GM18505 (cell line): Measurements from ENCODE around the gene GBP1.

Experiments
- ATAC-seq: cut with Tn5 transposase; IDR thresholded peaks from one replicate; pipeline ENCODE4 v1.9.1; 2021; ENCODE audit not compliant: unreplicated experiment
- POLR2A ChIP-seq: IDR thresholded peaks from 4 replicates; pipeline ENCODE4 v1.6.1; 2011; ENCODE audit warnings: borderline replicate concordance; ENCODE audit not compliant: insufficient read depth, insufficient read length; ENCODE audit errors: extremely low read depth

GBP1 gene, protein sequence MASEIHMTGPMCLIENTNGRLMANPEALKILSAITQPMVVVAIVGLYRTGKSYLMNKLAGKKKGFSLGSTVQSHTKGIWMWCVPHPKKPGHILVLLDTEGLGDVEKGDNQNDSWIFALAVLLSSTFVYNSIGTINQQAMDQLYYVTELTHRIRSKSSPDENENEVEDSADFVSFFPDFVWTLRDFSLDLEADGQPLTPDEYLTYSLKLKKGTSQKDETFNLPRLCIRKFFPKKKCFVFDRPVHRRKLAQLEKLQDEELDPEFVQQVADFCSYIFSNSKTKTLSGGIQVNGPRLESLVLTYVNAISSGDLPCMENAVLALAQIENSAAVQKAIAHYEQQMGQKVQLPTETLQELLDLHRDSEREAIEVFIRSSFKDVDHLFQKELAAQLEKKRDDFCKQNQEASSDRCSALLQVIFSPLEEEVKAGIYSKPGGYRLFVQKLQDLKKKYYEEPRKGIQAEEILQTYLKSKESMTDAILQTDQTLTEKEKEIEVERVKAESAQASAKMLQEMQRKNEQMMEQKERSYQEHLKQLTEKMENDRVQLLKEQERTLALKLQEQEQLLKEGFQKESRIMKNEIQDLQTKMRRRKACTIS

DNA sequence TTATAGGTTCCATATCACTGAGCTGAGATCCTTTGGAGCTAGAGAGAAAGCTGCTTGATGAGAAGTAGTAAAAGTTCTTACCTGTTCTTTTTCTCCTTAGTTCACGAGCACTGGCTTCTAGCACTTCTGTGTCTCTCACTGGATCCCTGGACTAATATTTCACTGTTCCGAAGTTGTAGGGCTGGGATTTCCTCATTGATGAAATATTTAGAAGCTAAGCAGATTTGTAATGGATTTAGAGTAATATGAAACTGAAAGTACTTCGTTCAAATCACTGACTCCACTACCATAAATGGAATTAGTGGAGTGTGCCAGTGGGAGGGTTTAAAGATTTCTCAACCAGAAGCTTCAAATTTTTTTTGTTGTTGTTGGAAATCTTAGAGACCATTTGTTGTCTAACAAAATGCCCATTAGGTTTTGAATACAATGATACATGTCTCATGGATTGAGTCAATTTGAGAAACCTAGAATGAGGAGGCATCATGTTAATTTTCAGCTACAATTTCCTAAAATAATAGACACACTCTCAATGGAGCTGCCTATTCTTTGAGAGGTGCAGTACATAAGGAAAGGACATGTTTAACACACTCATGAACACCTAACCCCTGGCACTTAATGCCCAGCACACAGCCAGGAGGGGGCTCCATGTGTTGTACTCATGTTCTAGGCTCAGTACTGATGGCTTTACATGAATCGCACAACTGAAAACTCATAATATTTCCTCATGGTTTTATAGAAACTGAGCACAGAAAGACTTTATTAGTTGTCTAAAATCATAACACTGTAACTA is at the start of gene GBP1:
Gene GBP1, minus strand, starts transcription at position 130 of the 790 bp plus-strand sequence. CDS start 1,974 bp downstream, outside the sequence.
- TF ChIP-seq POLR2A, result no peak
- ATAC-seq, result peak; percentile 76

DNA sequence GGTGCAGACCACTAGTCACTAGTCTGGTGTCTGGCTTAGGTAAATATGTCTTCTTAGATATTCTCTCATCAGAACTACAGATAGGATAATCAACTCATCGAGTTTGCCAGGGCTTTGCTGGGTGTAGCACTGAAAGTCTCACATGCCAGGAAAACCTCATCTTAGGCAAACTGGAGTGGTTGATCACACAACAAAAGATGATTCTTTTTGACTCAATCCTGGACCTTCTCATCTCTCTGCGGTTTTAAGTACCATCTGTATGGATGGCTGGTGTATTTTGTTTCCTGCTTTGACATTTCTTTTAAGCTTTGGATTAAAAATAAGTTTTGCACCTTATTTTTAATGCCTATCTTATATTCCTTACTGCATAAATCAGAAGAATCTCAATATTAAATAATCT is 49.7 kb upstream of the GBP1 start:
- no peak for ATAC-seq
- no peak for TF ChIP-seq POLR2A

DNA sequence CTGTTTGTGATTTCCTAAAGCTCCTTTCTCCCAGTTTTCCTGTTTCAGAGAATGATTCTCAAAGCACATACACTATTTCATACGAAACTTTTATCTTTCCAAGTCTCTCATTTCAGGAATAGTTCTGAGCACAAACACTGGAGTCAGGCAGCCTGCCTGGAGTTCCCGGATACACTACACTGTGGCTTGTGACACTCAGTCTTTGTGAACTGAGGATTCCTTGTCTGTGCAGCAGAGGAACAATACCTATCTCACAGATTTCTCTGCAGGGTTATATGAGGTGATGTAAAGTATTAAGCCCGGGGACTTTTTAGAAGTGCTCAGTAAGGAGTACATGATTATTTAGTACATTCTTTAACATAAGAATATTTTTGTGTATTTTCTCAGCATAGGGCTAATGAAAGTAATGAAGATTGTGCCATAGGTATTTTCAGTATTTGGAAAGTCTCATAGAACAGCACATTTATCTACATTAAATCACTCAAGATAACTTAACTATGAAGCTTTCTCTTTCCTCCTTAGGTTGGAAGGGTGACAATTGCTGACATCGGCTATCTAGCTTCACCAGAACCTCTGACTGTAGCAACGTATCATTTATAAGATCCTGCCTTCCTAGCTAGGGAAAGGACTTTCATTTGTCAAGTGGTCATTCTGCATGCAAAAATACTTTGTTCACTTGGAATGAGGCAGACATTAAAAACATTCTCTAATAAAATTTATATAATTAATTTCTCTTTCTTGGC is 48.0 kb upstream of the GBP1 start:
- no peak for ATAC-seq
- no peak for TF ChIP-seq POLR2A

DNA sequence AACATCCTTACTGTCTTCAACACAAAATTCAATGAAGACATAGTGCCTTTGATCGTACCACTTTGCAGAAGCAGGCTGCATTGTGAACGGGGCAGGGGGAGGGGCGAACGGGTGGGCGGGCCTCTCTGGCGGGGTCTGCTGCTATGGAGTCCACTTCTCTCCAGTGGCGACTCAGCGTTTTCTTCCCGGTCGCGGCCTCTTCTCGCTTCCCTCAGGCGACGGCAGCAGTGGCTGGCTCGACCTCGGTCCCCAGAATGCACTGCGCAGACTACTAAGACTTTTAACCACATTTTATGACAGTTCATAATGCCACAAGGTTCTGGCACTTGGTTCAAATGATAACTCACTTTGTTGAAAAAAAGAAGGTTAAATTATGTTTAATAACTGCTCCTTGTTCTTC is 39.7 kb upstream of the GBP1 start:
- no peak for TF ChIP-seq POLR2A
- ATAC-seq, result no peak

DNA sequence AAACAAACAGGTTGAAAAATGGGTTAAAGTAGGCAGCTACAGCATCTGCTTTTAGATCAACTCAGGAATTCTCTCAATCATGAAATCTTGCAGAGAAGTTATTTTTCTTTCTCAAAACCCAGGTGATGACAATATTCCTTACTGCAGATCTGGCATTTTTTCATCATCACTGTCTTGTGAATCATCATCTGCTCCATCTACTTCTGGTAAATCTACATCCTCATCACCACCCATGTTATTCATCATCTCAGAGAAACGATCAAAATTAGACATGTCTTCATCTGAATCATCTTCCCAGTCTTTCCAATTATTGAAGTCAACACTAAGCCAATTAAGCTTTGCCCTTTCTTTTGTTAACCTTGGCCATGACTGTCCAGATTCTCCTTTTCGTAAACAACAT is 39.1 kb upstream of the GBP1 start:
- ATAC-seq, result no peak
- TF ChIP-seq POLR2A, result no peak

DNA sequence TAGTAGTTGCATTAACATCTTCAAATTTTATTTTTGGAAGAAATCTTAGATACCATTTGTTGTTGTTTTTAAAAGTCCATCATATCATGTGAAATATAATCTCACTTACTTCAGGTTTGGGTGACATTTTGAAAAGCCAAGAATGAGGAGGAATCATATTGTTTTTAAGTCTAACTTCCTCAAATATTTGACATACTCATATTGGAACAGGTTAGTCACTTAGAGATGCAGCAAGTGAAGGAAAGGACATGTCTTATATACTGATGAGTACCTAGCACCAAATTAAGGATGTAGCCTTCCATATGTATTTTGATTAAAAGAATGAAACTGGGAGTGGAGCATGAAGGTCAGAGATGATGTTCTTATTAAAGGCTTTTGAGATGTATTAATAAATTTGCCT is 37.0 kb upstream of the GBP1 start:
- ATAC-seq, result no peak
- TF ChIP-seq POLR2A, result no peak

DNA sequence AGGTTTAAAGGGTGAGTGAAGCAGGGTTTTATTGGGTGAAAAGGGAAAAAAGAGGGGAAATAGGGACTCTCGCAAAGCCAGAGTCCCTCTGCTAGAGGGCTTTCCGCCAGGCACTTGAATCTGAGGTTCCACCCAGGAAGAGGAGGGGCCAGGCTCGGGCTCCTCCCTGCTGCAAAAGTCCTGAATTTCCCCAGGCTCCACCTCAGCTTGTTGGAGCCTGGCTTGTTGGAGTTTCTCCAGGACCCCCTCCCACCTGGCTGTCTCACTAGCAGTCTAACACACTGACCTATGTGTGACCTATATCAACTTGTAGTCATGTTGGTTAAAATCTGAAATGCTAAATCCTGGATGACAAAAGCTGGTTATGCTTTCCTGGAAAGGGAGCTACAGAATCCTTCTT is 35.4 kb upstream of the GBP1 start:
- TF ChIP-seq POLR2A, result no peak
- no peak for ATAC-seq

DNA sequence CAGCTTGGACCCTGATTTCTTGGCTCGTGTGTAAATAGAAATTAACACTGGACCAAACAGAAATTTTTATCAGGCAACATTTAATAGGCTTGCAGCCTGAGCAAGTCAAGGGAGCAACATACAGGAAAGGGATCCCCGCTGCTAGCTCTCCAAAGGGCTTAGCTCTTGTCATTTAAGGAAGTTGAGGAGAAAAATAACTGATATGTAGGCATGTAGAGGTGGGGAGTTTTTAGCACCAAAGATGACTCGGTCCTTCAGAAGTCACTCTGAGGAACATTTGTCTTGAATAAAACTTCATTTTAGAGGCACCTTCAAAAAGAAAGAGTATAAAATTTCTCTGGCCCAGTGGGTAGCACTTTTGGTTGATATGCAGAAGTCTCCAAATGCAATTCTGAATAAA is 33.8 kb upstream of the GBP1 start:
- no peak for TF ChIP-seq POLR2A
- ATAC-seq, result no peak

DNA sequence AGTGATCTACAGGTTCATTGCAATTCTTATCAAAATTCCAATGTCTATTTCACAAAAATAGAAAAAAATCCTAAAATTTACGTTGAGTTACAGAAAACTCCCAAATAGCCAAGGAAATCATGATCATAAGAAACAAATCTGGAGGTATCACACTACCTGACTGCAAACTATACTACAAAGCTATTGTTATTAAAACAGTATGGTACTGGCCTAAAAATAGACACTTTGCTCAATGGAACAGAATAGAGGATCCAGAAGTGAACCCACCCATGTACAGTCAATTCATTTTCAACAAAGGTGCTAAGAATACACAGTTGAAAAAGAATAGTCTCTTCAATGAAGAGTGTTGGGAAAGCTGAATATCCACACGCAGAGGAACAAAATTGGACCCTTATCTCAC is 30.7 kb upstream of the GBP1 start:
- no peak for ATAC-seq
- TF ChIP-seq POLR2A, result no peak

DNA sequence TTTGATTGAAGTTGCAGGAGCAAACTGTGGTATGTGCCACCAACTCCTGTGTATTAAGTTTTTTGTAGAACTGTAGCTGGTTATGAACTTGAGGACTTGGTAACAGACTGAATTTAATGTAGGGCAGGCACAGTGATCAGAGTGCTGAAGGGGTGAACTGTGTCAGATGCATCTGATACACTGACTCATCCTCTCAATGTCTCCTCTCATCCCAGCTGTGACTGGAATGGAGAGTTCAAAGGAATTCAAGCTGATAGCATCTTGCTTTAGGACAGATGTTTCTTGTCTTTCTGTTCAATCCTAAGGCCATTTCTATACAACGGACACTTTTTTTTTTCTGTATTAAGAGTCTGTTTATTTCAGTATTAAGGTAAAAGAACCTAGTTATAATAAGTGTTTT is 25.0 kb upstream of the GBP1 start:
- TF ChIP-seq POLR2A, result no peak
- ATAC-seq, result no peak

DNA sequence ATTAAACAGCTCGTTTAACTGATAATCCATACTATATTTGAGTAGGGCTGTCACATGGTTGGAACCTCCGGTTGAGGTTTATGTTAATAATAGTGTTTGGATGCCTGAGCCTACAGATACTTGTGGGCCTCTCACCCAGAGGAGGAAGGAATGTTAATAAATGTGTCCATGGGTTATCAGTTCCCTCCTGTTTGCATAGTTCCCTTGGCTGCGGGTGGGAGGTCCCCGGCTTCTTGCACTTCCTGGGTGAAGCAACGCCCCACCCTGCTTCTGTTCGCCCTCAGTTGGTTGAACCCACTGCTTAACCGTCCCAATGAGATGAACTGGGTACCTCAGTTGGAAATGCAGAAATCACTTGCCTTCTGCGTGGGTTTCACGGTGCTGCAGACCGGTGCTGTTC is 23.6 kb upstream of the GBP1 start:
- no peak for ATAC-seq
- TF ChIP-seq POLR2A, result no peak

DNA sequence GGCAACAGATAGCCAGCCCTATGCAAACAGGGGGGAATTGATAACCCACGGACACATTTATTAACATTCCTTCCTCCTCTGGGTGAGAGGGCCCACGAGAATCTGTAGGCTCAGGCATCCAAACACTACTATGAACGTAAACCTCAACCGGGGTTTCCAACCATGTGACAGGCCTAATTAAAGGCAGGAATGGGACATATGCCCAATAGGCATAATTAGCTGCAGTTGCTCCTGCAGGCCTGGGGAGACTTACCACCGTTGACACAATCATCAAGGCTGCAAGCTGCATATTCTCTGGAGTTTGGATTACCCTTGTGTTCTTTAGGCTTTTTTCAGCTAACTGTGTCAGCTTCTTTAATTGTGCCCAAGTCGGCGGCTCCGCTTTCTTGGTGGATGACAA is 22.2 kb upstream of the GBP1 start:
- no peak for TF ChIP-seq POLR2A
- no peak for ATAC-seq

DNA sequence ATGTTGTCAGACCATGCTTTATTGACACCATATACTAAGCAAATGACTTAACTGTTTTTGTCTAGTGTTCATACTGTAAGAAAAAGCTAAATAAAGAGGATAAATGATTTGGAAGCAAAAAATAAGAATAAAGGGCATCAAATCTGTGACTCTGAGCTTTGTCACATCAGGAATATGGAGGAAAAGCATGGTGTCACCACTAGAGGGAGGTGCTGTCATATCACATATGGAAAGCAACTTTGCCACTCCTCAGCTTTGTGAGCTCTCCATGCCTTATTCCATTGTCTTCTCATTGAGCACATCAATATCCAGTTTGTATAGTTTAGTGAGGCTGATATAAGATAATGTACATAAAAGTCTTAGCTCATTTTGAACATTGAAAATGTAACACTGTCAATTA is 20.8 kb upstream of the GBP1 start:
- no peak for ATAC-seq
- TF ChIP-seq POLR2A, result no peak
